ENCODE measurements around the gene CLK2. TPM values are rescaled to one million over a fixed set of nuclear protein-coding genes. Genes with fewer than 3 reads are reported as not detected.
A peak's percentile ranks its signal among the peaks of the same experiment; 100 is the strongest.
"Not testable (repeated sequence)": the region's sequence is repeated elsewhere in the genome, so short reads cannot be mapped to it uniquely, and the experiment has no call there.

The CLK2 gene
- total RNA-seq, 1 donor from 2014 or later: 24.8 TPM

DNA sequence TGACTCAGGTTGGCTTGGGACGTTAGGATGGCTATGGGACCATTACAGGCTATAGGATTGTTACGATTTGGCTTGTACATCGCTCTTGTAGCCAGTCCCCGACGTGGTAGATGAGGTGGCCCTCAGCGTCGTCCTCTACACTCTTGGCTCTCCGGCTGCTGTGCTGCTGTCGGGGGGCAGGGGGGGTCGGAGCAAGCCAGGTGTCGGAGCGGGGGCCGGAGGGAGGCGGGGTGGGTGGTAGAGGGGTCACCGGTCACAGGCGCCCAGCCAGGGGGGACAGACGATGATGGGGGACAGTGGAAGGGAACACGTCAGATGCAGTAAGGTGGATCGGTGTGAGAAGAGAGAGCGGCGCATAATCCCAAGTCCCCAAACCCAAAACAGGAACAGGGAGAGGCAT, 4.7 kb downstream of the CLK2 start:
- no peak for DNase-seq (ENCODE audit: low read depth)

DNA sequence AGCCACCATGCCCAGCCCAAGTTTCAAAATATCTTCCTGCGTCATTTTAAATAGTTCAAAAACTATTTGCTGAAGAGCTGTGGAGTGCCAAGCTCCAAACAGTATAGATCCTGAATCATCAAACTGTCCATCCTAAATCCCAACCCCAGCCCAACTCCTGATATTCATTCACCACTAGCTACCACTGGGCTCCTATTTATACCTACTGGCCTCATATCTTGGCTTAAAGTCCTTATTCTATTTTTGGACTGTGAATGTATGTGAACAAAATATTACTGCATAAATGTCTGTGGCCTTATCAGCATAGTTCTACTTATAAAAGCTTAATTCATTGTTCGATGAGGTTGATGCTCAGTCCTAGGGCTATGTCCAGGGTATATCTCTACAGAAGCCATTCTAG, 5.9 kb downstream of the CLK2 start:
- peak; percentile 54 for DNase-seq (ENCODE audit: low read depth)

DNA sequence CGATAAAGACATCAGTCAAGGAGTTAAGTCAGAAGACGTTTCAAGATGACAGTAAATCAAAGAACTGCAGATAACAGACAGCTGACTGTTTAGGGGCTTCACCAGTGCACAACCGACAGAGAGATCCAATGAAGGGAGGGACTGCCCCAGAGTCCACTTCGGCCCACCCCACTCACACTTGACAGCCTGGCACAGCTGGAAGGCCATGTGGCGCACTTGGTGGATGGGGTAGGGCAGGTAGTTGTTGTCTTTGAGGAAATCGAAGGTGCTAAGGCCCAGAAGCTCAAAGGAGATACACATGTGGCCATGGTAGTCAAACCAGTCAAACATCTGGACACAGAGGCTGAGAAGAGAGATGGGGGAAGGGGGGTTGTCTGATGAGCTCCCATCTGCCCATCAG, 6.8 kb downstream of the CLK2 start:
- no peak for DNase-seq (ENCODE audit: low read depth)

DNA sequence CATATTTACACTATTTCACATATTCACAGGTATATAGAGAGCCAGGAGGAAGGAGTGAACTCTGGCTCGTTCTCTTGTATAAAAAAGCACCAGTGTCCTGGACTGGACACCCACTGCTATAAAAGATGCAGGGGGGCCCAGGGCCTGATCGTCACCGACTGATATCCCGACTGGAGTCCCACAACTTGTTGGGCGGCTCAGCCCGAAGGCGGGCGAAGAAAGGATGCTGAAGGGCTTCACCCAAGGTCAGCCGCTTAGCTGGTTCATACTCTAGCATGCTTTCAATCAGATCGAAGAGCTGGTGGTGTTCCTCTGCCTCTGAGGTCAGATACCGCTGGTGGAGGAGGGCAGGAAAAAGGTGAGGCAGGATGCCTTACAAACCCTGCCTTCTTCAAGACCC, 10.2 kb downstream of the CLK2 start:
- no peak for DNase-seq (ENCODE audit: low read depth)

DNA sequence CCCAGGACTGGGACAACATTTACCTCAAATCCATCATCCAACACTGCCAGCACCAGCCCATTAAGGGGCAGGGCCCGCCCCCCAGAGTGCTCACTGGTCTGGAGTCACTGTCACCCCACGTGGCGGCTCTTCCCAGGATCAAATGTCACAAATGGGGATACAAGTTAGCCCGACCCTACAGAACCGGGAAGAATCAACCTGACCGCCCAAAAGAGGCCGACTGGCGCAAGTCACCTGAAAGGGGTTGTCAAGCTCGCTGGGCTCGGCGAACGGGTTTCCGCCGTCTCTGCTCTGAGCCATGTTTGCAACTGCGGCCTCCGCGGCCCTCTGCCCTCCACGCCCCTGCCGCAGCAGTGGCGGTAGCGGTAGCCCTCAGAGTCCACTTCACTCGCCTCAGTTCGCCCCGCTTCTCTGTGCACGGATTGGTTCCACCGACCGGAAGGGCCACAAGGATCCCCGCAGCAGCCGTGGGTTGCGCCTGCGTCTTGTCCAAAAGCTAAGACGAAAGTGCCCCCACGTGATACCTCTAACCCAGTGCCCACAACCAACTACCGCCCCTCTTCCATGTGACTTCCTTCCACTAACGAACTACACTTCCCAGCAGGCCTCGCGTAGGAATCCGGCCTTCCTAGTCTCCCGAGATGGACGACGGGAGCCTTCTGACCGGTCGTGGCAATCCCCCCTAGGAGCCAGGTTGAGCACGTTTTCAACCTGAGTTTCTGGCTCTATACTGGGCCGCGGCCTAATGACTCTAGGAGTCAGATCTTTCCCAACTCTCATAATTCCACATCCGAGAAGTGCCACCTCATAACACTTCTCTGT, 11.2 kb downstream of the CLK2 start, which contains the start of gene SCAMP3:
Gene SCAMP3 (minus strand): TSS at position 509 of the 822 bp plus-strand sequence. CDS start 209 bp downstream, at position 300.
- DNase-seq (ENCODE audit: low read depth): peak; percentile 99

DNA sequence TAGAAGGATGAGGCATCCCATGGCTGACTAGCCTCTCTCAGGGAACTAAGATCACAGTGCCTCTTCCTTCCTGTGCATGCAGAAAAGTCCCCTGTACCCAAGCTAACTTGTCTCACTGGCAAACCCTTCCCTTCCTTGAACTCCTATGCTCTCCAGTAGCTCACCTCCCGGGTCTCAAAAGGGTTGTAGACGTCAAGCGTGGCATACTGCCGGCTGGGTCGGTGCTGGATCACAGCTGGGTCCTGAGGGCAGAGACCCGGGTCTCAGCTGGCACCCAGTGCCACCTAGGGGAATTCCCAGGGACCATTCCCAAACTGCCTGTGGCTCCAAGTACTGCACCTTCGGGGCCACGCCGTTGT, 11.8 kb downstream of the CLK2 start:
- no peak for DNase-seq (ENCODE audit: low read depth)

DNA sequence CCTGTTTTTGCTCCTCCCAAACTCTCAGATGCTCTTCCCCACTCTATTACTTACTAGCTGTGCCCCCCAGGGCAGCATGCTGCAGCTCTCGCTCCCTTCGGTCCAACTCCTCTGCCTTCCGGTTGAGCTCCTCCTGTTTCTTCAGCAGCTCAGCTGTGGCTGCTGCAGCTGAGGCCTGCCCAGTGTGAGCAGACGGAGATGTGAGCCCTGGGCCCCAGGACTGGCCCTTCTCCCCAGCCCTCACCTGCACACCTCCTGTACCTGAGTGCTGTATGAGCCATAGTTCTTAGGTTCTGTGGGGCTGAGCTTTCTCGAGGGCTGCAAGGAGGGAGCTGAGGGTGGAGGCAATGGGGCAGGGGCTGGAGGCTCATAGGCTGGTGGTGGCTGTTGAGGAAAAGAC, 13.0 kb downstream of the CLK2 start:
- DNase-seq (ENCODE audit: low read depth): no peak

DNA sequence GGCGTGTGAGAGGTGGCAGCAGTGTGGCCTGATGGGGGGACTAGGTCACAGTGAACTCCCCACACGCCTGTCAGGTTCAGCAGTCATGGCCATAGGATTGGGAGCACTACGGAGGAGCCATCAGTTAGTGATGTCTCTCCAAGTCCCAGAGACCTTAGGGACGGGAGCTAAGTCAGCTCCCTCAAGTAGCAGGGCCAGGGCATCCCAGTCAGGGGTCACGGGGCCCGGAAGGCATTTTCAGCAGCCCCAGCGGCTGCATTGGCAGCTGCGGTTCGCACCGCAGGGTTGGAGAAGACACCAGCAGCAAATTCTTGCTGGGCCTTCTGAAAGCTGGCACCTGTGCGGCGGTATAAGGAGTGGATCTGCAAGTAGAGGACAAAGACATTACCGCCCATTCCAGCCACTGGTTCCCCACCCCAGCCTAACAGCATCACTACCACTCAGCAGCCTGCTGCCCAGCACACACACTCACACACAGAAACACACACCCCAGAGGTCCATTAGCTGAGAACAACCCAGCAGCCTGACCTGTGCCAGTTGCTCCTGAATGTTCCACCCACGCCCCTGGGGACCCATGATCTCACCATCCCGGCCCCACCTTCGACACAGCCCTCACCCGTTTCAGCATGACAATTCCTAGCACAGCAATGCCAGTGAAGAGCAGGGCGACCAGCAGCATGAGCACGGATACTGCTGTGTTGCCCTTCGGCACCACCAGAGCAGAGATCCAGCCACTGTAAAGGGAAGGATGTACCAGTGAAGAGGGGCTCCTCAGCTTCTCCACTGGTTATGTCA, 17.0 kb downstream of the CLK2 start:
- peak; percentile 40 for DNase-seq (ENCODE audit: low read depth)

DNA sequence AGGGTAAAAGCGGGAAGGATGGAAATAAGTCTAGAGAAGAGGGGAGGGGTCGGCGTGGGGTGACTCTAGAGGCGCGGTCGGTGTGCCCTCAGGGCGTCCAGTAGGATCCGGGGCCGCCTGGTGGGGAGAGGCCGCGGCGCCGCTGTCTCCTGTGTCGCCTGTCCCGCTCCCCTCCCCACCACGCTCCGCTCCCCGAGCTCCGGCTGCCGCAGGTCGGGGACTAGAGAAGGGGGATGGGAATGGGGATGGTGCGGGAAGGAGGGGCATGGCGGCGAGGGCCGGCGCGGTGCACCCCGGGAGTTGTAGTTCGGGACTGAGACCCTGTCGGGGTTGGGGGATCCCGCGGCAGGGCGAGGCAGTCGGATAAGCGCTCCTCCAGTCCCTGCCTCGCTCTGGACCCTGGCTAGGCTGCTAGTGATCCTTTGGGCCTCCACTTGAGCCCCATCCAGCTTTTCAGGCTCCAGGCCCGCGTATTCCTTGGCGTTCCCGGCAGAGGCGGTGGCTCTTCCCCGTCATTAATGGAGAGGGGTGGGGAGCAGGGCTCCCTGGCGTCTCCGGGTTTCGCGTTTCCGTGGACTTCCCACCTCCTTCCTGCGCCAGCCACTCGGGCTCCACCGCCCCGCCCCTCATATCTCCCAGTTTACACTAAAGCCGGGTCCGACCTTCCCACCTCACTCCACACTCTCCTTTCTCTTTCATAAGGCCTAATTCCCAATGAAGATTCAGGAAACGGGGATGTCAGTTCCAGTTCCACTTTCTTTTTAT, 17.9 kb downstream of the CLK2 start, which contains the start of gene ENTREP3:
Gene ENTREP3 (minus strand): TSS at position 241 of the 765 bp plus-strand sequence. CDS start 606 bp downstream, outside the sequence.
- peak; percentile 92 for DNase-seq (ENCODE audit: low read depth)

DNA sequence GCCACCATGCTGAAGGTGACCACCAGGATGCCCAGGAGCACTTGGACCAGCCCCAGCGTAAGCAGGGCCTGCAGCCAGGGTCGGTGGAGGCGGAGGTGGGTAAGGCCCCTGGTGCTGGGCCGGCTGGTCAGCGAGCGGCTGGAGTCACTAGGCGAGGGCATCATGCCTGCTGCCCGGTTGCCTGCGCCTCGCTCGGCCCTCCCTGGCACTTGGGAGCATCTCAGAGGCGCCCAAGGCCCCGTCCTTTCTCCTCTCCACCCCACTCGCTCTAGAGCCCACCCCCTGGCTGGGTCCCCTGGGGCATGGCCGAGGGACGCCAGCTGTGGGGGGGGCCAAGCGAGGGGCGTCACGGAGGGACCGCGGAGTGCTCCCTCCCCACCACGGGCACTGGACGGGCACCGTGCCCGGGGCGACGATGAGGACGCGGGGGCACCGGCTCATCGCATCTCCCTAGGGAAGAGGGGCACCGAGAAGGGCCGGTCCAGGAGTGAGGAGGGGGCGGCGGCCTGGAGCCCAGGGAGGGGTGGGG, 18.5 kb downstream of the CLK2 start:
- DNase-seq (ENCODE audit: low read depth): peak; percentile 45

DNA sequence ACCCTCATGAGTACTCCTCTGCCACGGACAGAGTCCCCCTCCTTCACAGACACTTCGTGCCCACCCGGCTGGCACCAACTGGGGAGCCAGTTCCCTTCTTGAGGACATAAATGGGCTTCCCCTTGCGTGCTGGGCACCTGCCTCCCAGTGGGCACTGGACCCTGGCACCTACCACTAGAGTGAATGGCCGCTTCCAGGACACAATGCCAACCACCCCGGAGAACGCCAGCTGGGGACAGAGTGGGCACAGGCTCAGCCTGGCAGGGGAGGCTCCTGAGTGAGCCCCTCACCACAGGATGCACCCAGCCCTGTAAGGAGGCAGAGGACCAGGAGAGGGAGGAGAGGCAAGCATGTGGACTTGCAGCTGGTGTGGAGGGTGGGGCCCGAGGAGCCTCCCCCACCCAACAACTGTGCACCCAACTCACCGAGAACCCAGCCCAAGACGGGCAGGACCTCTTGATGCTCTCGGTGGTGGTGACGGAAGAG, 19.0 kb downstream of the CLK2 start:
- DNase-seq (ENCODE audit: low read depth): peak; percentile 58

DNA sequence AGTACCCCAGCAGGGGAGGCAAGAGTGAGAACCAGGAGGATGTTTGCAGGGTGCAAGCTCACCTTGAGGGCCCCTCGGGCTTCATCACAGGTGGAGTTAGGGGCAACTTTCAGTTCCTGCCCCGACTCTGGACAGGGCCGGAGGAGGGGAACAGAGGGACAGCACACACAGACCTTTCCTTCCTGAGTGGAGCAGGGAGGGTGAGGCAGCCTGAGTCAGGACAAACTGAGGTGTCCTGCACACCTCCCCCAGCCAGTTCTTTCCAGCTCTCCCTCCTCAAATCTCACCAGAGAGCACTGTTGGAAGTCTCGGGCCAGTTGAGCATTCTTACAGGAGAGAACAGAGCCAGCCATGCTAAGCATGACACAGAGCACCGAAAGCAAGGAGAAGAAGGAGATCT, 19.5 kb downstream of the CLK2 start:
- DNase-seq (ENCODE audit: low read depth): no peak

DNA sequence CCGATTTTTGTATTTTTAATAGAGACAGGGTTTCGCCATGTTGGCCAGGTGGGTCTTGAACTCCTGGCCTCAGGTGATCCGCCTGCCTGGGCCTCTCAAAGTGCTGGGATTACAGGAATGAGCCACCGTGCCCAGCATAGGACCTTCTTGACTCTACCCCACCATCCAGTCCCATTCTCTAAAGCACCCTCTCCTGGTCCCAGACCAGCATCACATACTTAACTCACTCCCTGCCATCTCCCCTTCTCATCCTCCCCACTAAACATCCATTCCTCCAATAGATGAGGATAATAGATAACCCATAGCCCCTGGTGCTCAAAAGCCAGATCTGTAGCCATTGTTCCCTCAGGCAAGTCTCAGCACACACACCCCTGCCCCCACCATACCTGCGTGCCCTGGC, 20.1 kb downstream of the CLK2 start:
- no peak for DNase-seq (ENCODE audit: low read depth)

DNA sequence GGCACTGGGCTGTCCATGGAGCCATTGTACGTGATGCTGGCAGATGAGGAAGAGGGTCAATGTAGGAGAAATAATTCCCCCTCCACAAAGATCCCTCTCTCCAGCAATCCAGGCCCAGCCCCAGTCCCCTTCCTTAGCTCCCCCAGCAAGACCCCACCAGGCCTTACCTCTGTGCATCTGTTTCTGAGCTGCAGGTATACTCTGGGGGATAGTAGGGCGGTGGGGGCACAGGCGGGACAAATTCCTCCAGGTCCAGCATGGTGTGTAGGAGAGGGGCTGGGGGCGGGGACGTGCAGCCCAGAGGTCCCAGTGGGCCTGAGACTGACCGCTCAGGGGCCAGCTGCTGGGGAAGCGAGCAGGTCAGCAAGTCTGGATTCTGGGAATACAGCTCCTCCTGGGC, 21.7 kb downstream of the CLK2 start:
- DNase-seq (ENCODE audit: low read depth): no peak

DNA sequence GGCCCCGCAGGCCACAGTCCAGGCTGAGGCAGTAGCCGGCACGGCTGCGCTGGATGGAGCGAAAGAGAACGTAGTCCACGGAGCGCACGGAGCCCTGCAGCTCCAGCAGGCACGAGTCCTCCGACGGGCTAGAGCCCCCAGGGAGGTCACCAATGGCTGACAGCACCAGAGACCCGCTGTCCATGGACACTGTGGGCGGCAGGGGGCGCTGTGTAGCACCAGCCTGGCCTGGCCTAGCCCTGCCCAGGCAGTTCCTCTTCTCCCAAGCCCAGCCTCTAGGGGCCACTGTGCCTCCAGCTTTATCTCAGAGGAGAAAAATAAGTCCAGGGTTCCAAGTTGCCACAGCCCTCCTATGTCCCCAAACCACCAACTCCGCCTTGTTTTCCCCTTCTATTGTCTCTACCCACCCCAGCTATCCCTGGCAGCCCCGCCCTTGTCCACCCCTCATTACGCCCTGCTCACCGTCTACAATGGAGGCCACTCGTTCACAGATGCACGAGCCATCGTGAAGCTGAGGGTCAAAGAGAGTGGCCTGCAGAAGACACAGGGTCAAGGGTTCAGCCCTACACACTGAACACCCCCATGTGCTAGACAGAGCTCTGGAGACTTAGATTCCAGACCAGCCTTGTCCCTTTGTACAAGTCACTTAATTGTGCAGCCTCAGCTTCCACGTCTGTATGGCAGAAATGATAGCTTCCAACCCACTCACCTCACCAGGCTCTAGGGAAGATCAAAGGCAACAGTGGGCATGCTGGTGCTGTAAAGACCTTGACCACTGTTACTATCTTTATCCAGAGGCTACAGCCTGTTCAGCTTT, 22.5 kb downstream of the CLK2 start:
- peak; percentile 93 for DNase-seq (ENCODE audit: low read depth)

DNA sequence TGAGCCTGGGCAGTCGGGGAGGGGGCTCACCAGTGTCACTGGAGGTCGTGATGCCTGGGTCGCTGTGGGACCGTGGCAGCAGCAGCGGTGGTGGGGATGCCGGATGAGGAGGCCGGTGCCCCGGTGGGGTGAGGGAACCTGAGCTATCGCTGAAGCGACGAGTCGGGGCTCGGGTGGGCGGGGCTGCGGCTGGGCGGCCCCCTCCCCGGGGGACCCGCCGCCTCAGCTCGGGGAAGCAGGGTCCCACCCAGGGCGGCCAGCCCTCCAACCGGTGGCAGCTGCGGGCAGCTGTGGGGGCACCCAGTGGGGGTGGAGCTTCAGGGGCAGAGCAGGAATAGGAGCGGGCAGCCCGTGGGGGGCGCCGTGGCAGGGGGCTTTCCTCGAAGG, 23.1 kb downstream of the CLK2 start:
- DNase-seq (ENCODE audit: low read depth): no peak

DNA sequence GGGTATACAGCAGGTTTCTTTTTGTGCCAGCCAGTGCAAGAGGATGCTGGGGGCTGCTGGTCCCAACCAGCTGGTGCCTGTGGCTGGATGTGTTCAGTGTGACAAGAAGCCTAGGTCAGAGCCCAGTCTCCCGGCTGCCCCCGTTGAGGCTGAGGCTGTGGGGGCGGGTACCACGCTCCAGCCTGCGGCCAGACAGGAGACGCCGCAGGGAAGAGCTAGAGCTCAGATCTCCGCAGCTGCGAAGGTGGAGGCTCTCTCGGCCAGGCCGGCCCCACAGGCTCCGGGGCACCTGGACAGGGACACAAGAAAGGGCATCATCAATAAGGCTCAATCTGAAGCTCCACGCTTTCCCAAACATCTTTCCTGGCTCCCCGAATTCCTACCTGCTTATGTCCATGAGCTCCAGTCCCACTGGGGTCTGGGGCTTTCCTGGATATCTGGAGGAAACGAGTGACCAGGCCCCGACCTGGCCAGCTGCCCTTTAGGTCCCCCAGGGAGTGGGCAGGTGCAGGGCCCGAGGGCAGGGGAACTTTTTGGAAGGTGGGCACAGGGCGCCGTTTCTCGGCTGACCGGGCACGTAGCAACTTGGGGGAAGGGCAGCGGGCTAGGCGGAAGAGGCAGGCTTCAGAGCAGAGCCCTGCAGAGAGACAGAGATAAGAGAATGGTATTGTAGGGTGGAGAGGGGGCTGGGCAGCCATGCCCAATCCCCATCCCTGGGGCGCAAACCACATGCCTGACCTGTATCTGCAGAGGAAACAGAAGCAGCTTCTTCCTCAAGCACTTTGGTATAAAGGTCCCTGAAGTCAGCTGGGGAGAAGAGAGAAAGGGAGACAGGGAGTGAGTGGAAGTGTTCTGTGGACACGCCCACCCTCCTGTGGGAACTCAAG, 25.4 kb downstream of the CLK2 start:
- DNase-seq (ENCODE audit: low read depth): no peak

DNA sequence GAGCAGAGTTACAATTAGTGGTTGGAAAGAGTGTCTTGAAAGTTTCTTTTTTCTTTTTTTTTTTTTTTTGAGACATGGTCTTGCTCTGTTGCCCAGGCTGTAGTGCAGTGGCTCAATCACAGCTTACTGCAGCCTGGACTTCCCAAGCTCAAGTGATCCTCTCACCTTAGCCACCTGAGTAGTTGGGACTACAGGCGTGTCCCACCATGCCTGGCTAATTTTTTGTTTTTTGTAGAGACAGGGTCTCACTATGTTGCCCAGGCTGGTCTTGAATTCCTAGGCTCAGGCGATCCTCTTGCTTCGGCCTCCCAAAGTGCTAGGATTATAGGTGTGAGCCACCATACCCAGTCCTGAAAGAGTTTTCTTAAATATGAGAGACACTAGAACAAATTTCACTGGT, 26.5 kb downstream of the CLK2 start:
- DNase-seq (ENCODE audit: low read depth): not testable (repeated sequence)

DNA sequence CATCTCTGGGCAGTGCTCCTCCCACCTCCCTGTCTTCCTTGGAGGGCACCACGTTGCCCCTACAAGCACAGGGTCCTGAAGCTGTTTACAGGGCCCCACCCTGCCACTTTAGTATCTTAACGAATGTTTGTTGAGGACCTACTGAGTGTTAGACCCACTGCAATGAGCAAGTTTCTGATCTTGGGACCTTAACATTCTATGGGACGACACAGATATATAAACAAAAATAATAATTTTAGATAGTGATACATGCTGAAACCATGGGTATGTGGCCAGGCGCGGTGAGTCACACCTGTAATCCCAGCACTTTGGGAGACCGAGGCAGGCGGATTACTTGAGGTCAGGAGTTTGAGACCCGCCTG, 28.2 kb downstream of the CLK2 start:
- DNase-seq (ENCODE audit: low read depth): no peak

Data from myocyte (in vitro differentiated cells).